GM11168 (cell line): Measurements from ENCODE around the gene SARNP.

ENCODE experiments used
- in situ Hi-C: fragments of 300-500 bp; cut with MboI; formaldehyde crosslinking; loops from one replicate; pipeline ENCODE4 v1.12.0; 2022; ENCODE audit warnings: low sequenced_read_pairs; ENCODE audit not compliant: unreplicated experiment

The SARNP gene

DNA sequence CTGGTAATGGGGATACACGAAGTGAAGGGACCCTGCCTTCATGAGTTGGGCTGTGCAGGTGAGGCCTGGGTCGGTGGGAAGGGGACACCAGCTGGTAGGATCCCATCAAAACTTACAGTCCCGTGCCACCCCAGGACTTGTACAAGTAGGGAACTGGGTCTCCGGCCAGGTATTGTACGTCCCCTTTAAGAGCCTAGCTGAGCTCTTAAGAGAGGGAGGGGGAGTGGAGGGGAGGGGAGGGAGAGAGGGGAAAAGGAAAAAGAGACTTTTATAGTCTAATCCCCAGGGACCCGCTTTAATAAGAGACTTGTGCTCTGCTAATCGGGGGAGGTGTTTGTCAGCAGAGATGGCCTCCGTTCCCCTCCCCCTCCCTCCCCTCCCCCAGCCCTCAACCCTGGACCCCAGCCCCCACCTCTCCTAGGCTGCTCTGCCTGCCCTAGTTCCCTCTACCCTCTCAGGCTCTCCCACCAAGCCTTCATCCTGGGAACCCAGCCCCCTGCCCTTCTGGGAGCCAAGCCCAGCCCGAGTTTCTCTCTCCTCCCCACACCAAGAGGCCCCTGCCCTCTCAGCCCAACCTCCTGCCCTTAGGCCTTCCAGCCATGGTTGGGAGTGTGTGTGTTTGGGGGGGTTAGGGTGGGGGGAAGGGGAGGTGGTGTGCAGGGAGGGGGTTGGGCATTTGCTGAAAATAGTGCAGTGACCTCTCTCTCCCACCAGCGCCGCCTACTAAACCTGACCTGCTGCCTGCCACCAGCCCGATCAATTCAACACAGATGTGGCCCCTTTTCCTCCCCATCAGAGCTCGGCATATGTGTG, 72.0 kb downstream of the SARNP start:
- in situ Hi-C loops = loop anchor here (5.0 kb wide), 1 partner anchor 197 kb away; no protein-coding TSS in a partner anchor

DNA sequence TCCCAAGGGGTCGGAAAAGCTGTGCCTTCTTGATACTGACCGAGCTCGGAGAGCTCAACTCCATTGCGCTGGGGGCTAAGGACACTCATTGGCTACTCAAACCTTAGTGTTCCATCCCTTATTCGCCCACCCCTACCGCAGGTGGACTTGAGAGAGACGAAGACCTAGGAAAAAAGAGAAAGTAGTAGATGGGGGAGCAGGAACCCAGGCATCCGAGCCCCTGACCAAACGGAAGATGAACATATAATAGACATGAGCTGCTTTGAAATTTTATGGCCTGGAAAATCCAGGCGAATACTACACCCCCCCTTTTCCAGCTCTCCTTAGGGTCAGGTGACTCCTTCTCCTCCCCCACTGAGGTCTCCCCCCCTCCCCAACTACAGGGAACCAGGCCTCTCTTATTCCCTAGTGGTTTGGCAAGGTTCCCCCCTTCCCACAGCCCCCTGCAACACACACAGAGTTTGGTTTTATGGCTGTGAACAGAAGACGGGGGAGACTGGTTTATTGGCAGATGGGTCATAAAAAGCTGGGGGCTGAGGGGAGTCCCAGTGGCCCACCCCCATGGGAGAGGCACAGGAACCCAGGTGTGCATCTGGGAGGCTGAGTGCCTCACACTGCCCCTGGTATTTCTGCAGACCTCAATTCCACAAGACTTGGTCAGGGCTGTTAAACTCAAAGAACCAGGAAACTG, 73.0 kb downstream of the SARNP start:
- in situ Hi-C loops = loop anchor here (5.0 kb wide), 1 partner anchor 198 kb away; no protein-coding TSS in a partner anchor

DNA sequence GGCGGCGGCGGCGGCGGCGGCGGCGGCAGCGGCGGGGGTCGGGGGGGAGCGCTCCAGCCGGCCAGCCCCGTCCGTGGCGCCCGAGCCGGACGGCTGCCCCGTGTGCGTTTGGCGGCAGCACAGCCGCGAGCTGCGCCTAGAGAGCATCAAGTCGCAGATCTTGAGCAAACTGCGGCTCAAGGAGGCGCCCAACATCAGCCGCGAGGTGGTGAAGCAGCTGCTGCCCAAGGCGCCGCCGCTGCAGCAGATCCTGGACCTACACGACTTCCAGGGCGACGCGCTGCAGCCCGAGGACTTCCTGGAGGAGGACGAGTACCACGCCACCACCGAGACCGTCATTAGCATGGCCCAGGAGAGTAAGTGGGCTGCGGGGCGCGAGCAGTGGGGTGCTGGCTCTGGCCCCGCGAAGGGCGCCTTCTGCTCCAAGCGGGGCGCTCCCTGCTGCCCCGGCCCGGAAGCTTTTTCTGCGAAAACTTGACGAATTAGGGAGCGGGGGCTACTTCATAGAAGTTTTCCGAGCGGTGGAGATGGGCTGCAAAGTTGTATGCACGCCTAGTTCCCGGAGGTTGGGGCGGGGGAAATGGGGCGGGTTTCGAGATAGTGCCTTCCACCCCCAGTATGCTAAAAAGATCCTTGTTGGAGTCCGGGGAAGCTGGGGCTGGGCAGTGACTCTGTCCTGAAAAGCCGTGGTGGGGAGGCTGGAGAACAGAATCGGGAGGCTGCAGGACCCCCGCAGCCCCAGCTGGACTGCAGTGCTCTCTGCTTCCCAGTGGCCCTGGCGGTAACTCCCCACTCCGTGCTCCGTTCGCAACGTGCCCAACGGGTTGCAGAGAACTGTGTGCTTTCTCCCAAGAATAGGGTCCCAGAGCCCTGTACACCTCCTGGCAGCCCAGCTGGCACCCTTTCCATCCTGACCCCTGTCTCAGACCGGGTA, 73.9 kb downstream of the SARNP start:
- in situ Hi-C loops = no loop called here

DNA sequence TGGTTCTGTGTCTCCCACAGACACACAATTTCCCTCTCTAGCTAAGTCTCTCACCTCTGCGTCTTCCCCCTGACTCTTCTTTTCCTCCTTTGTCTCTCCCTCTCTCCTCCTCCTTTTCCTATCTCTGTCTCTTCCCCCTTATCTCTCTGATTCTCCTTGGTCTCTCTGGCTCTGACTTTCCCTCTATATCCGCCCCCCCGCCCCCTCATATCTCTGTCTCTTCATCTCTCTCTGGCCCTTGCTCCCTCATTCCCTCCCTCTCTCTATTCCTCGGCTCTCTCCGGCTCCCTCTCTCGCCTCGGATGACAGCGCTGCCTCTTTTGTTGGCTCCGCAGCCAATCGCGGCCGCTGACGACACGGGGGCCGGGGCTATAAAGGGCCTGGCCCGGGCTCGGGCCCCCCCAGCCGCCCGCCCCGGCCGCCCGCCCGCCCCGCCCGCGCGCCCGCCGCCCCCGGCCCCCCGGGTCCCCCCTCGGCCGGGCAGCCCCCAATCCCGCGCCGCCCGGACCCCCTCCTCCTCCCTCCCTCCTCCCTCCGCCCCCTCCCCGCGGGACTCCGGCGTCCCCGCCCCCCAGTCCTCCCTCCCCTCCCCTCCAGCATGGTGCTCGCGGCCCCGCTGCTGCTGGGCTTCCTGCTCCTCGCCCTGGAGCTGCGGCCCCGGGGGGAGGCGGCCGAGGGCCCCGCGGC, 74.7 kb downstream of the SARNP start, which contains the start of gene GDF11:
TSS of gene GDF11 (plus strand) at position 404 of the 687 bp plus-strand sequence. CDS start at position 599, 195 bp downstream.
- in situ Hi-C loops = no loop called here

DNA sequence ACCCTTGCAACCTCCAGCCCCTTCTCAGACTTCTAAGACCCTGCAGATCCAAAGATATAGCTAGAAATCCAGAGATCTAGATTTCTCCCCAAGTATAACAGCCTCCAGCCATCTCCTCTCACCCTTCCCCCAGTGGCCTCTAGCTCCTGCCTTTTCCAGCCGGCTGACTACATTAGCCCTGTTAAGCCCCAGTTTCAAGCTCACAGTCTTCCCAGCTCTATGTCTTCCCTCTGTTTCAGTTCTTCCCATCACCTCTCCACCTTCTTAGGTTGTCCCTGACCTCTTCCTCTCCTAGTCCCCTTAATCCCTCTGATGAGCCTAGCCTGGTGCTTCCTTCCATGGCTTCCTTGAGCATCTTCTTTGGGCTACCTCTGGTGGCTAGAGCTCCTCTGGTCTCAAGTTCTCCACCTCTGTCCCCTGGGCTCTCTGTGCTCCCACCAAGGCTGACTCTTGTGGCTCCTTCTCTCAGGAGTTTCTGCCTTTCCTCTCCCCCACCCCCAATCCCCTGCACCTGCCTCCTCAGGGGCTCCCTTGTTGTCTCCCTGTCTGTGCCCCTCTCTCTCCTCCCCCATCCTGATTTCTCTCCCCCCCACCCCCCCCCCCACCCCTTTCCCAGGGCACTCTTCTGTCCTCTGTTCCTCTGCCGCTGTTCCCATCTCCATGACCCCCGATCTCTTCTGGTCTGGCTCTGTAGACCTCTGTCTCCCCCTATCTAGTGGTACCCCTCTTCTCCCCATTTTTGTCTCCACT, 75.4 kb downstream of the SARNP start:
- in situ Hi-C loops = no loop called here

DNA sequence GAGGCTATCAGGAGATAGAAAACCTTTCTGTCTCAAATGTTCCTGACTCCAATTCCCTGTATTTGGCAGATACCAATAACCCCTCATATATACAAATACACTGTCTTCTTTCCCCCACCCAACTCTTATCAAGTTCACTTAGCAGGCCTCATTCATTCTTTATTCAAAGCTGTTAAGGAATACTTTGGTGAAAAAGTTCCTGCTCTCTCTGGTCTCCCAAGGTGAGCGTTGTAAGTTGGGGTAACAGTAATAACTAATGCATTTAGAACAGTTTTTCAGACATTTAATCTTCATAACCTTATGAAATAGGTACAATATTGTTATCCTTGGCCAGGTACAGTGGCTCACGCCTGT, 78.5 kb downstream of the SARNP start:
- in situ Hi-C loops = loop anchor here (10.0 kb wide), 1 partner anchor 306 kb away; the partner anchor contains the start of gene RPS26

DNA sequence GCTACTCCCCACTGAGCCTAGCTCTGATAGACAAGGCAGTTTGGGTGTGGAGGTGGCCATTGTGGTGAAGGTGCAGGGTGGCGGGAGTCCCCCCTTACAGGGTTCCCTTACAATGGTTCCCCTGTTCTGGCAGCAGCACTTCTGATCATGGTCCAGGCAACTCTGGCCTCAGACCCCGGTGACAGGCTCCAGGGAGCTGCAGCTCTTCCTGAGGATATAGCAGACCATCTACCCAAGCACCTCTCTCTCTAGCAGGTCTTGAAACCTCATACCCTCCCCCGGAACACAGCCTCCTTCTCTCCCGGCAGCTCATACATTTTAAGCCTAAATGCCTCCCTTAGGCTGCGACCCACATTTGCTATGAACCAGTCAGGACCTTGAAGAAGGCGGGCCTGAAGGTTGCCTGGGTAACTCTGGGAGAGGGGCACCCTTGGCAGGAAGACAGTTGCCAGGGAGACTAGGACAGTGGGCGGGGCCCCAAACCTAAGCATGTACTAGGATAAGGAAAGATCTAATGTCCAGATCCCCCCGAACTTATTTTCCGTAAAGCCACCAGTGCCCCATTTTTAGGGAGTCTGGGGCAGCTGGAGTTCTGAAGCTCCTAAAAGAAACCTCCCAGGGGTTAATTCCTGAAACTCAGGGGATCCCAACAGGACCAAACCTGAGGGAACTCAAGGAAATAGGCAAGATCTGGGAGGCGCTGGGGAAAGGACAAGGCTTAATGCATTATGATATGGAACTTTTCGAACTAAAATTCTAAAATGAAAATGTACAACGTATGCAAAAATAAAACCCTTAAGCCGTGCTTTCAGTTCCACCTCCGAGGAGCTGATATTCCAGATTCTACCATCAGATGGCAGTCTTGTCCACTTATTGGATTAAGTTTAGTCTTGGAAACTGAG, 79.2 kb downstream of the SARNP start:
- in situ Hi-C loops = loop anchor here (10.0 kb wide), 1 partner anchor 306 kb away; the partner anchor contains the start of gene RPS26

DNA sequence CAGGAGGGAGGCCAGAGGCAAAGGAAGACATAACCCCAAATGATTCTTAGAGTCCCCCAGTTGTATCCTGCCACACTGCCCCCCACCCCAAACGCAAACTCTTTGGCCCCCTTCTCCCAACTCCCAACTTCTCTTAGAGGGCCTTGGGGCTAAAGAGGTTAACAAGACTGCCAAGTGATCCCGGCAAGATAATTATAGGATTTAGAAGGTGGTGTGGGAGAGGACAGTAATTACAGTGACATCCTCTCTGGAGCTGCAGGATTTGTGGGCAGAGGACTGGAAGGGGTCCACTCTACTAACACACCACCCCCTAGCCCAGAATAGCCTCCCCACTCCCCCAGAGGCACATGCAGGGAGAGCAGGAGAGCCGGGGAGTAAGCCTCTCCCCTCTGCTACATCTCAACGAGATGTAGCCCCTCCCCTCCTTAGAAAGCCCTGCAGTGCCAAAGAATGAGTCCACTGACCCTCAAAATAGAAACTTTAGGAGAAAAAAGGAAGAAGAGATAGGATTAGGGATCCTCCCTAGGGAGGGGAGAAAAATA, 79.9 kb downstream of the SARNP start:
- in situ Hi-C loops = loop anchor here (10.0 kb wide), 1 partner anchor 307 kb away; the partner anchor contains the start of gene RPS26

DNA sequence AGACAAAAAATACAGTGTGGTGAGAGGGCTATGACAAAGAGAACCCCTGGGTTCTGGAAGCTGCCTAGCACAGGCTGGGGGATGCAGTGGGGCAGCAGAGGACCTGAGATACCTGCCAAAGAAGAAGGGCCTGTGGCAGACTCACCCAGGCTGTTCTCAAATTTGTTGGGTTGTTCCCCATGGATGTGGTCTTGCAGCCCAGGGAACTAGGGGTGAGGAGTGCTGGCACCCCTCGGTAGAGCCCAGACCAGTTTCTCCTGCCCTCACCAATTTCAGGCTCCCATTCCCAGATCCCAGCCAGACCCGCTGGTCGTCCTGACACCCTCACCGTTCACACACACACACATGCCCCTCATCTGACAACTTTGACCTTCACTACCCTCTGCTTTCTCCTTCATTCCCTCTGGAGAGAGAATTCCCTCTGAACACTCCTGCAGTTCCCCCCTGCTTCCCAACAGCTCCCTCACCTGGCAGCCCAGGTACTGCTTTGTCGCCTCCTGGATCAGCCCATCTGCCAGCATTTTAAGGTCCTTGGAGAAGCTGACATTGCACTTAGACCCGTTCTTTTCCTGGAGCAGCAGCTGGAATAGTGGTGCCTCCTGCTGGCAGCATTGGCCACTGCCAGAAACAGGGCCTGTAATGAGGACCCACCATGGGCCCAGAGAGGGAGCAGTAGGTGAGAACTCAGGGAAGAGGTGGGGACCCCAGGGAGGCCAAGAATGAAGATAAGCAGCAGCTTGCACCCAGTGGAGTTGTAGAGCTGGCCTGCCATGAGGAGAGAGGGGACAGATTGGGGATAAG, 80.5 kb downstream of the SARNP start:
- in situ Hi-C loops = loop anchor here (10.0 kb wide), 1 partner anchor 308 kb away; the partner anchor contains the start of gene RPS26

DNA sequence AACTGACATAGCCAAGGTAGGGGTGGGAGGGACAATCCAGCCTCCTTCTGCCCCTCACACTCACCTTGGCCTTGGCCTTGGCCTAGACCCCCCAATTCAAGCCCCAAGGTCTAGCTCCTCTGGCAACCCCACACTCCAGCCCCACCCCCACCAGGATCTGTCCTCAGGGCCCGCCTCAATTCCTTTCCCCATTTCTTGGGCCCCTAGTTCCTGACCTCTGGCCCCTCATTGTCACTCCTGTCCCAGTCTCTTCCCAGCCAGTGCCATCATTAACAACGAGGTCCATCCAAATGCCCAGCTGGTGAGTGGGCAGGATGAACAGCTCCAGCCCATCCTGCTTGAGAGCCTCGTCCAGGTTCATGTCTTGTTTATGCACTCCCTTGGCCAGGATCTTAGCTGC, 81.4 kb downstream of the SARNP start:
- in situ Hi-C loops = loop anchor here (10.0 kb wide), 1 partner anchor 309 kb away; the partner anchor contains the start of gene RPS26

DNA sequence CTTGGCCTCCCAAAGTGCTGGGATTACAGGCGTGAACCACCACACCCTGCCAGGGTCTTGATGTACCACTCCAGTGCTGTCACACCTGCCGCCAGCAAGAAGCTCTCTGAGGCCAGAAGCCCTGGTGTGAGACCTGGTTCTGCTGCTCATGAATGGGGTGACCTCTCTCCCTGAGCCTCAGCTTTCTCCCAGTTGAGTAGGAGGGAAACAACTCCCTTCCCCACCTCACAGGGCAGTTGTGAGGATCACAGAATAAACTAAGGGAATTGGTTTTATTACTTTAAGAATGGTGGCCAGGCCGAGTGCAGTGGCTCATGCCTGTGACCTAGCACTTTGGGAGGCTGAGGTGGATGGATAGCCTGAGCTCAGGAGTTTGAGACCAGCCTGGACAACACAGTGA, 82.9 kb downstream of the SARNP start:
- in situ Hi-C loops = loop anchor here (10.0 kb wide), 1 partner anchor 310 kb away; the partner anchor contains the start of gene RPS26

DNA sequence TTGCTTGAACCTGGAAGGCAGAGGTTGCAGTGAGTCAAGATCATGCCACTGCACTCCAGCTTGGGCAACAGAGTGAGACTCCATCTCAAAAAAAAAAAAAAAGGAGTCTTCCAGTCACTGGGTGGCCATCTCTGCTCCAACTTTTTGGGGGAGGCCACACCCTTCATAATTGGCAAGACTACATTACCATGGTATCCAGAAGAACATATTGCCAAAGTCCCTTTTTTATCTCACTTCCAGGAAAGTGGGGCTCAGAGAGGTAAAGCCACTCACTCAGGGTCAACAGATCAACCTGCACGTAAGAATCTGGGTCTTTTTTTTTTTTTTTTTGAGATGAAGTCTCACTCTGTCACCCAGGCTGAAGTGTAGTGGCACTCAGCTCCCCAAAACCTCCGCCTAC, 83.7 kb downstream of the SARNP start:
- in situ Hi-C loops = loop anchor here (10.0 kb wide), 1 partner anchor 311 kb away; the partner anchor contains the start of gene RPS26

DNA sequence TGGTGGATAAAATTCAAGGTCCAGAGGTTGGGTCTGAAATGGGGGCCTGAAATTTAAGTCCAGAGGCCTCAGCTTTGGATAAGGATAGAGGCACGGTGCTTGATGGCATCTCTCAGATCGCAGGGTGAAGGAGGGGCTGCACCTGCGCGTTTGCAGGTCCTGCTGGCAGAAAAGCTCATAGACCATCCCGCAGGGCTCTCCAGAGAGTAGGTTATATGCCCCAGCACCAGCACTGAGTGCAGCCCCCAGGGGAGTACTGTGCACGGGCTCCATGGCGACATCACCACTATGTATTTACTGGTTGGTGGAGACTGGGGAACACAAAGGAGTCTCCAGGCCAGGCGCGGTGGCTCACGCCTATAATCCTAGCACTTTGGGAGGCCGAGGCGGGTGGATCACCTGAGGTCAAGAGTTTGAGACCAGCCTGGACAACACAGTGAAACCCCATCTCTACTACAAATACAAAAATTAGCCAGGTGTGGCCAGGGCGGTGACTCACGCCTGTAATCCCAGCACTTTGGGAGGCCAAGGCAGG, 84.4 kb downstream of the SARNP start:
- in situ Hi-C loops = loop anchor here (10.0 kb wide), 1 partner anchor 312 kb away; the partner anchor contains the start of gene RPS26

DNA sequence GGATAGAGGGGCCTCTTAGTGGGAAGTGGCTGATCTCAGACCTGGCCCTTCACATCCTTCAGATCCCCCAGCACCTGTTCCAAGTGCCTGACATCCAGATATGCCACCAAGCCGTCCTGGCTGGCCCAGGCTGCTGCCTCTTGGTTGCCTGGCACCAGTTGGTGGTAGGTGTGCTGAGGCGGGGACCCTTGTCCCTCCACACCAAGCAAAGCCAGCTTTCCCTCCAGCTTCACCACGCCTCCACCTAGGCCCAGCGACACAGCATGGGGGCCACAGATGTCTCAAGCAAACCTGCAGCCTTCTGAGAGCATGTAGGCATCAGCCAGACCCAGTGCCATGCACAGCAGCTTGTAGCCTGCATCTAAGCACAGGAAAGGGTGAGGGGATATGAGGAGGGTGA, 85.2 kb downstream of the SARNP start:
- in situ Hi-C loops = loop anchor here (10.0 kb wide), 1 partner anchor 313 kb away; the partner anchor contains the start of gene RPS26

DNA sequence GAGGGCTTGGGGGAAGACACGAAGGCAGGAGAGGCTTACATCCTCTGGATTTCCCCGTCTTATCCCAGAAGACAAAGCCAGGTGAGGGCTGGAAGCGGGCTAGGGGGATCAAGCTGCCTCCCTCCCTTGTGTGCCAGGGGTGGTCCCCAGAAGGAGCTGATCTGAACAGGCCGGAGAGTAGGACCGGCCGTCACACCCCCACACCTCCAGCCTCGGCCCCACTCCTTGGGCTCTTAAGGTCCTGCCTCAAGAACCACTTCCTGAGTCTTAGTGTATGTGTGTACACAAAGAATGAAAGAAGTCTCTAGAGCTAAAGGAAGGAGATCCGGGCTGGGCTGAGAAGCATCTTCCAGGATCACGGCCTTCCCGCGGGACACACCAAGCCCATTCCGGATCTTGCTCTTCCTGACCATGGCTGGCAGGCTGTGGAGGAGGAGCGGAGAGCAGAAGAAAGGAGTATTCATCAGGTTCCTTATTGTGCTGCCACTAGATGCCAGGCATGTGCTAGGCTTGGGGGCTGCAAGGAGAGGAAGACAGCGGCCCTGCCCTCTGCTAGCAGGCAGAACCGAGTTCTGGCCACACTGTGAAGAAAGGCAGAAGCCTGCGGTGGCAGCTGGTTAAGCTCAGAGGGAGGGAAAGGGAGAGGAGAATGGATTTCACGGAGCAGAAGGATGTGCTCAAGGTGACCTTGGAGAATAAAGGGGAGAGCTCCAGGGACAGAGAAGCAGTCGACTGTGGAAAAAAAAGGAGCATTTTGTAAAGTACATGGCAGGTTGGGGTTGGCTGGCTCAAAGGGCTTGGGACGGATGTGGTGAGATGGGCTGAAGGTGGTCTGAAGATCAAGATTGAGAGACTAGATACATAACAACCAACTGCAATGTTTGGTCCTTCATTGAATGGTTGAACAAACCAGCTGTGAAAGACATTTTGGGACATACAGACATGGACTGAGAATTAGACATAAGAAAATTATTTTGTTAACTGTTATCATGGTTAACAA, 87.4 kb downstream of the SARNP start:
- in situ Hi-C loops = loop anchor here (10.0 kb wide), 1 partner anchor 315 kb away; the partner anchor contains the start of gene RPS26
